Choroid plexus epithelial cell (primary cell): ENCODE data around the gene KLF13.
A peak's percentile ranks its signal among the peaks of the same experiment; 100 is the strongest.

ENCODE experiments used
- DNase-seq: peaks from one replicate; pipeline ENCODE4 v3.0.0-alpha.2; 2010; ENCODE audit warnings: low read depth
- H3K4me3 ChIP-seq: 2 replicates; pipeline ENCODE4 v1.5.1; 2011; ENCODE audit warnings: low read depth, mild to moderate bottlenecking, control low read depth, low read length, moderate library complexity
- TF ChIP-seq, protein P1 (sequence below): conservative IDR thresholded peaks from 2 replicates; pipeline ENCODE4 v1.5.1; 2011; ENCODE audit warnings: low read depth, mild to moderate bottlenecking, control low read depth, inconsistent platforms, low read length, moderate library complexity

Gene KLF13

GRCh38 chr15:31365655-31366127, 39.1 kb downstream of the KLF13 start:
- DNase-seq: peak; percentile 95
- peak overlapping the region; percentile 14 for H3K4me3 ChIP-seq

GRCh38 chr15:31366169-31366734, 39.6 kb downstream of the KLF13 start:
- TF ChIP-seq, protein P1, sequence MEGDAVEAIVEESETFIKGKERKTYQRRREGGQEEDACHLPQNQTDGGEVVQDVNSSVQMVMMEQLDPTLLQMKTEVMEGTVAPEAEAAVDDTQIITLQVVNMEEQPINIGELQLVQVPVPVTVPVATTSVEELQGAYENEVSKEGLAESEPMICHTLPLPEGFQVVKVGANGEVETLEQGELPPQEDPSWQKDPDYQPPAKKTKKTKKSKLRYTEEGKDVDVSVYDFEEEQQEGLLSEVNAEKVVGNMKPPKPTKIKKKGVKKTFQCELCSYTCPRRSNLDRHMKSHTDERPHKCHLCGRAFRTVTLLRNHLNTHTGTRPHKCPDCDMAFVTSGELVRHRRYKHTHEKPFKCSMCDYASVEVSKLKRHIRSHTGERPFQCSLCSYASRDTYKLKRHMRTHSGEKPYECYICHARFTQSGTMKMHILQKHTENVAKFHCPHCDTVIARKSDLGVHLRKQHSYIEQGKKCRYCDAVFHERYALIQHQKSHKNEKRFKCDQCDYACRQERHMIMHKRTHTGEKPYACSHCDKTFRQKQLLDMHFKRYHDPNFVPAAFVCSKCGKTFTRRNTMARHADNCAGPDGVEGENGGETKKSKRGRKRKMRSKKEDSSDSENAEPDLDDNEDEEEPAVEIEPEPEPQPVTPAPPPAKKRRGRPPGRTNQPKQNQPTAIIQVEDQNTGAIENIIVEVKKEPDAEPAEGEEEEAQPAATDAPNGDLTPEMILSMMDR: peak; percentile 20
- H3K4me3 ChIP-seq: peak overlapping the region; percentile 21
- peak; percentile 40 for DNase-seq

More at GRCh38 chr15:31365655-31366127, 39.1 kb downstream of the KLF13 start:
- TF ChIP-seq, protein P1: peak; percentile 62

- no peak for DNase-seq
- TF ChIP-seq, protein P1: no peak
- H3K4me3 ChIP-seq: no peak overlapping the region
Measured at GRCh38 chr15:31367021-31367729, 40.5 kb downstream of the KLF13 start.

- DNase-seq: no peak
- no peak overlapping the region for H3K4me3 ChIP-seq
- TF ChIP-seq, protein P1: no peak
Measured at GRCh38 chr15:31367730-31368344, 41.2 kb downstream of the KLF13 start.

- DNase-seq: no peak
- H3K4me3 ChIP-seq: no peak overlapping the region
- TF ChIP-seq, protein P1: no peak
Measured at GRCh38 chr15:31369727-31370126, 43.1 kb downstream of the KLF13 start.

DNA sequence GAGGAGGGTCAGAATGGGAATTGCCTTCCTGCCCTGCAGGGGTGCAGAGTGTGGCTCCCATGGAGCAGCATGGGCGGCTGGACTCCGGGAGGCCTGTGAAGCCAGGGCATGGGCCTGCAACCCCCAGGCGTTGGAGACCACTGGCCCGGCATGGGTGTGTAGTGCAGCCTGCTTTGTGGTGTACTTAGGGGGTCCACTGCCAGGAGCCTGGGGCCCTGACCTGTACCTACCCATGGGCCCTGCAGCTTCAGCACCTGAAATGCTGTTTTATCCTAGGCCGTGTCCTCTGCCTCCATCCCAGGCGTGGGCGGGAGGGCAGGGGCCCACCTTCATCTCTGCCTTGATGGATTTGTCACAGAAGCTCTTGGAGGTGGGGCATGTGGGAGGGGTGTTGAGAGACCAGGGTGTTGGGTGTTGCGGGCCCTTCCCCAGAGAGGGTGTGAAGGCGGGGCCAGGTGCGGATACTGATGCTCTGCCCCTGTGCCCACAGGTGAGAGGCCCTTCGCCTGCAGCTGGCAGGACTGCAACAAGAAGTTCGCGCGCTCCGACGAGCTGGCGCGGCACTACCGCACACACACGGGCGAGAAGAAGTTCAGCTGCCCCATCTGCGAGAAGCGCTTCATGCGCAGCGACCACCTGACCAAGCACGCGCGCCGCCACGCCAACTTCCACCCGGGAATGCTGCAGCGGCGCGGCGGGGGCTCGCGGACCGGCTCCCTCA, 45.0 kb downstream of the KLF13 start:
- DNase-seq: no peak
- TF ChIP-seq, protein P1: no peak
- no peak overlapping the region for H3K4me3 ChIP-seq
